Fibroblast of peridontal ligament (primary cell): ENCODE results near the gene HECA.
"Not testable (repeated sequence)": the region's sequence is repeated elsewhere in the genome, so short reads cannot be mapped to it uniquely, and the experiment has no call there.

Source experiments
- DNase-seq: peaks from one replicate; pipeline ENCODE4 v3.0.0-alpha.2; 2010; ENCODE audit errors: extremely low read depth

The HECA gene

GRCh38 chr6:139205843-139206242, 71.0 kb downstream of the HECA start:
- DNase-seq: no peak

GRCh38 chr6:139210766-139211165, 75.9 kb downstream of the HECA start:
- DNase-seq: not testable (repeated sequence)

GRCh38 chr6:139212460-139212859, 77.6 kb downstream of the HECA start:
- not testable (repeated sequence) for DNase-seq

GRCh38 chr6:139219271-139219729, 84.4 kb downstream of the HECA start:
- DNase-seq: peak; percentile 96

- DNase-seq: no peak
Measured at GRCh38 chr6:139219746-139220145, 84.9 kb downstream of the HECA start.

- DNase-seq: not testable (repeated sequence)
Measured at GRCh38 chr6:139228387-139228786, 93.5 kb downstream of the HECA start.
